ENCODE results near the gene TMEM234. TPM values are rescaled to one million over a fixed set of nuclear protein-coding genes. Genes with fewer than 3 reads are reported as not detected.

TMEM234 gene
- total and polyA plus RNA-seq, 5 donors from 2014 or later, result 4.6 to 14.2 (median 5.9) TPM

DNA sequence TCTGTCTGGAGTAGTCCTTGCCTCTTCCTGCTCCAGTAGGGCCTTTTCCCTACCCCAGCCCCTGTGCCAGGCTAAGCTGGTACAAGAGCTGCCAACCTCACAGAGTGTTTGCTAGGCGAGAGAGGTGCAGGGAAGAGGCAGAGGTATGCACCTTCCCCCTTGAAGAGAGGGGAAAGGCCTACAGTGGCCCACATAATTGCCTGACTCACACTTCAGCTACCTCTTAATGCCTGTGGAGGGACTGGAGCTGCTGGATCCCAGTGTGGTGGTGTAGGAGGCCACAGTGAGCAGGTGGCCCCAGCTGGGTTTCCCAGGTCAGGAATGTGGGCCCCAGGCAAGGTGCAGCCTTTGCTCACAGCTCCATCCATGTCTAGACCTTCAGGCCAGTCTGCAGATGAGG, 25.1 kb downstream of the TMEM234 start:
- H3K4me1 Mint-ChIP-seq, result peaks cover 6 to 60% (median 39%) of the 10 kb centered on the region in 4 donors
- H3K4me1 ChIP-seq (ENCODE audit: control insufficient read depth, insufficient read depth, low read length, poor library complexity, severe bottlenecking), result peaks cover 43% of the 10 kb centered on the region

GRCh38 chr1:32195972-32196823, 26.0 kb downstream of the TMEM234 start:
- Mint-ChIP-seq H3K4me3 (peak overlapping the region; percentile 30 to 83 (median 75)), H3K27ac (peak overlapping the region; percentile 20 to 83 (median 82)), H3K9me3 (no peaks in the 10 kb centered on the region), H3K27me3 (no peaks in the 10 kb centered on the region), H3K36me3 (peaks cover 33% of the 10 kb centered on the region), H3K4me1 (peaks cover 6 to 54% (median 35%) of the 10 kb centered on the region in 4 donors)
- Histone ChIP-seq H3K36me3 (ENCODE audit: control insufficient read depth, insufficient read depth, low read length) (peaks cover 47% of the 10 kb centered on the region), H3K4me1 (ENCODE audit: control insufficient read depth, insufficient read depth, low read length, poor library complexity, severe bottlenecking) (peaks cover 34% of the 10 kb centered on the region), H3K4me3 (ENCODE audit: low read depth, low read length) (peak overlapping the region; percentile 41), H3K27ac (ENCODE audit: insufficient read depth, low read length, poor library complexity, severe bottlenecking) (peak overlapping the region; percentile 5), H3K9me3 (ENCODE audit: control insufficient read depth in 2 of 2, low read length in 2 of 2) (no peaks in the 10 kb centered on the region), H3K27me3 (ENCODE audit: control insufficient read depth, insufficient read depth, low read length) (no peaks in the 10 kb centered on the region)
- ATAC-seq (ENCODE audit: low read depth in 2 of 2) (no peak), DNase-seq (peak in 2 of 3 donors; percentile 11 to 54)

More for the DNA sequence above, 25.1 kb downstream of the TMEM234 start:
- no peaks in the 10 kb centered on the region for H3K27me3 Mint-ChIP-seq
- peaks cover 25% of the 10 kb centered on the region for H3K36me3 Mint-ChIP-seq
- H3K27ac Mint-ChIP-seq, result peak overlapping the region; percentile 82 to 89 (median 83)
- H3K4me3 ChIP-seq (ENCODE audit: low read depth, low read length), result no peak overlapping the region
- ATAC-seq (ENCODE audit: low read depth in 2 of 2) (no peak), DNase-seq (no peak)
- no peaks in the 10 kb centered on the region for H3K27me3 ChIP-seq (ENCODE audit: control insufficient read depth, insufficient read depth, low read length)
- H3K9me3 Mint-ChIP-seq, result no peaks in the 10 kb centered on the region
- H3K27ac ChIP-seq (ENCODE audit: insufficient read depth, low read length, poor library complexity, severe bottlenecking), result no peak overlapping the region
- H3K36me3 ChIP-seq (ENCODE audit: control insufficient read depth, insufficient read depth, low read length), result peaks cover 38% of the 10 kb centered on the region
- H3K4me3 Mint-ChIP-seq, result peak overlapping the region in 3 of 4 donors; percentile 5 to 77 (median 62)
- H3K9me3 ChIP-seq (ENCODE audit: control insufficient read depth in 2 of 2, low read length in 2 of 2), result no peaks in the 10 kb centered on the region

- no peak overlapping the region for H3K4me3 ChIP-seq (ENCODE audit: low read depth, low read length)
- Mint-ChIP-seq H3K36me3 (peaks cover 36% of the 10 kb centered on the region), H3K4me1 (peaks cover 6 to 54% (median 35%) of the 10 kb centered on the region in 4 donors), H3K4me3 (peak overlapping the region in 2 of 4 donors; percentile 52 to 77), H3K27me3 (no peaks in the 10 kb centered on the region), H3K27ac (peak overlapping the region in 2 of 3 donors; percentile 74 to 82), H3K9me3 (no peaks in the 10 kb centered on the region)
- H3K36me3 ChIP-seq (ENCODE audit: control insufficient read depth, insufficient read depth, low read length), result peaks cover 53% of the 10 kb centered on the region
- no peaks in the 10 kb centered on the region for H3K9me3 ChIP-seq (ENCODE audit: control insufficient read depth in 2 of 2, low read length in 2 of 2)
- H3K27ac ChIP-seq (ENCODE audit: insufficient read depth, low read length, poor library complexity, severe bottlenecking), result no peak overlapping the region
- DNase-seq, result no peak
- no peaks in the 10 kb centered on the region for H3K27me3 ChIP-seq (ENCODE audit: control insufficient read depth, insufficient read depth, low read length)
- peaks cover 27% of the 10 kb centered on the region for H3K4me1 ChIP-seq (ENCODE audit: control insufficient read depth, insufficient read depth, low read length, poor library complexity, severe bottlenecking)
- ATAC-seq (ENCODE audit: low read depth in 2 of 2), result no peak
Measured at GRCh38 chr1:32195531-32195930, 26.6 kb downstream of the TMEM234 start.

GRCh38 chr1:32194984-32195383, 27.2 kb downstream of the TMEM234 start:
- Histone ChIP-seq H3K36me3 (ENCODE audit: control insufficient read depth, insufficient read depth, low read length) (peaks cover 58% of the 10 kb centered on the region), H3K27ac (ENCODE audit: insufficient read depth, low read length, poor library complexity, severe bottlenecking) (no peak overlapping the region), H3K27me3 (ENCODE audit: control insufficient read depth, insufficient read depth, low read length) (no peaks in the 10 kb centered on the region), H3K9me3 (ENCODE audit: control insufficient read depth in 2 of 2, low read length in 2 of 2) (no peaks in the 10 kb centered on the region), H3K4me1 (ENCODE audit: control insufficient read depth, insufficient read depth, low read length, poor library complexity, severe bottlenecking) (peaks cover 22% of the 10 kb centered on the region), H3K4me3 (ENCODE audit: low read depth, low read length) (no peak overlapping the region)
- Mint-ChIP-seq H3K9me3 (no peaks in the 10 kb centered on the region), H3K27me3 (no peaks in the 10 kb centered on the region), H3K36me3 (peaks cover 39% of the 10 kb centered on the region), H3K4me1 (peaks cover 6 to 48% (median 31%) of the 10 kb centered on the region in 4 donors), H3K4me3 (no peak overlapping the region), H3K27ac (peak overlapping the region in 1 of 3 donors; percentile 82)
- DNase-seq (no peak), ATAC-seq (ENCODE audit: low read depth in 2 of 2) (no peak)

- no peaks in the 10 kb centered on the region for H3K9me3 Mint-ChIP-seq
- H3K4me1 ChIP-seq (ENCODE audit: control insufficient read depth, insufficient read depth, low read length, poor library complexity, severe bottlenecking), result peaks cover 17% of the 10 kb centered on the region
Measured at GRCh38 chr1:32192220-32192948, 29.8 kb downstream of the TMEM234 start.

GRCh38 chr1:32187850-32188249, 34.3 kb downstream of the TMEM234 start:
- H3K4me3 Mint-ChIP-seq, result no peak overlapping the region
- H3K27me3 Mint-ChIP-seq, result no peaks in the 10 kb centered on the region
- H3K4me1 ChIP-seq (ENCODE audit: control insufficient read depth, insufficient read depth, low read length, poor library complexity, severe bottlenecking), result peaks cover 10% of the 10 kb centered on the region
- no peaks in the 10 kb centered on the region for H3K27me3 ChIP-seq (ENCODE audit: control insufficient read depth, insufficient read depth, low read length)
- ATAC-seq (ENCODE audit: low read depth in 2 of 2), result no peak
- no peak overlapping the region for H3K27ac ChIP-seq (ENCODE audit: insufficient read depth, low read length, poor library complexity, severe bottlenecking)
- H3K4me1 Mint-ChIP-seq, result peaks cover 7 to 37% (median 29%) of the 10 kb centered on the region in 4 donors
- no peaks in the 10 kb centered on the region for H3K9me3 ChIP-seq (ENCODE audit: control insufficient read depth in 2 of 2, low read length in 2 of 2)
- H3K27ac Mint-ChIP-seq, result no peak overlapping the region
- peaks cover 78% of the 10 kb centered on the region for H3K36me3 ChIP-seq (ENCODE audit: control insufficient read depth, insufficient read depth, low read length)
- no peaks in the 10 kb centered on the region for H3K9me3 Mint-ChIP-seq
- H3K36me3 Mint-ChIP-seq, result peaks cover 64% of the 10 kb centered on the region
- no peak for DNase-seq
- H3K4me3 ChIP-seq (ENCODE audit: low read depth, low read length), result no peak overlapping the region

More at GRCh38 chr1:32192220-32192948, 29.8 kb downstream of the TMEM234 start:
- Mint-ChIP-seq H3K36me3 (peaks cover 59% of the 10 kb centered on the region), H3K4me3 (no peak overlapping the region), H3K27ac (peak overlapping the region in 1 of 3 donors; percentile 60), H3K27me3 (no peaks in the 10 kb centered on the region), H3K4me1 (peaks cover 6 to 38% (median 24%) of the 10 kb centered on the region in 4 donors)
- H3K9me3 ChIP-seq (ENCODE audit: control insufficient read depth in 2 of 2, low read length in 2 of 2), result no peaks in the 10 kb centered on the region
- no peak for ATAC-seq (ENCODE audit: low read depth in 2 of 2)
- H3K36me3 ChIP-seq (ENCODE audit: control insufficient read depth, insufficient read depth, low read length), result peaks cover 82% of the 10 kb centered on the region
- no peak for DNase-seq
- H3K4me3 ChIP-seq (ENCODE audit: low read depth, low read length), result no peak overlapping the region
- H3K27ac ChIP-seq (ENCODE audit: insufficient read depth, low read length, poor library complexity, severe bottlenecking), result no peak overlapping the region
- no peaks in the 10 kb centered on the region for H3K27me3 ChIP-seq (ENCODE audit: control insufficient read depth, insufficient read depth, low read length)

- Histone ChIP-seq H3K27me3 (ENCODE audit: control insufficient read depth, insufficient read depth, low read length) (no peaks in the 10 kb centered on the region), H3K9me3 (ENCODE audit: control insufficient read depth in 2 of 2, low read length in 2 of 2) (no peaks in the 10 kb centered on the region), H3K27ac (ENCODE audit: insufficient read depth, low read length, poor library complexity, severe bottlenecking) (no peak overlapping the region), H3K4me1 (ENCODE audit: control insufficient read depth, insufficient read depth, low read length, poor library complexity, severe bottlenecking) (peaks cover 22% of the 10 kb centered on the region), H3K36me3 (ENCODE audit: control insufficient read depth, insufficient read depth, low read length) (peaks cover 70% of the 10 kb centered on the region), H3K4me3 (ENCODE audit: low read depth, low read length) (no peak overlapping the region)
- Mint-ChIP-seq H3K9me3 (no peaks in the 10 kb centered on the region), H3K4me3 (peak overlapping the region in 1 of 4 donors; percentile 10), H3K4me1 (peaks cover 7 to 49% (median 36%) of the 10 kb centered on the region in 4 donors), H3K27ac (peak overlapping the region in 1 of 3 donors; percentile 61), H3K27me3 (no peaks in the 10 kb centered on the region), H3K36me3 (peaks cover 58% of the 10 kb centered on the region)
- ATAC-seq (ENCODE audit: low read depth in 2 of 2) (no peak), DNase-seq (no peak)
Measured at GRCh38 chr1:32186491-32186890, 35.7 kb downstream of the TMEM234 start.

Measured in CD4-positive, CD25-positive, alpha-beta regulatory T cell (primary cell).